SK-N-SH (cell line): ENCODE measurements around the gene FGF4. TPM values are rescaled to one million over a fixed set of nuclear protein-coding genes. Genes with fewer than 3 reads are reported as not detected.

Experiments used
- CTCF ChIA-PET: fragments of 300-600, 350-600 bp; formaldehyde crosslinking; extraction: SDS; loops from one replicate; lab custom pipeline; 2021; lab: Yijun Ruan, JAX
- POLR2A ChIA-PET: fragments of 350-600 bp; sonication (Branson Sonifier 250); formaldehyde crosslinking; extraction: SDS; loops from one replicate; lab custom pipeline; 2020; ENCODE audit warnings: antibody characterized with exemption, inconsistent platforms; lab: Yijun Ruan, JAX
- DNase-seq: peaks from one replicate; pipeline ENCODE4 v3.0.0; 2012
- H2AFZ ChIP-seq: fragments of 200-600 bp; sonication (generic); 2 replicates; pipeline ENCODE4 v1.8.1; 2016; ENCODE audit warnings: antibody characterized with exemption, mild to moderate bottlenecking, low read depth
- H3F3A ChIP-seq: fragments of 200-600 bp; sonication (generic); replicated peaks from 2 replicates; pipeline ENCODE3; 2016; ENCODE audit warnings: antibody characterized with exemption, mild to moderate bottlenecking; ENCODE audit not compliant: insufficient read depth
- H3K27ac ChIP-seq, 2 experiments: fragments of 200-500 bp in 1 of 2; fragments of 200-600 bp in 1 of 2; sonication (Bioruptor generic) in 1 of 2; sonication (generic), shearing (Covaris generic) in 1 of 2; 2 replicates each; pipeline versions ENCODE4 v1.5.1 to v1.6.1; 2014 to 2016; ENCODE audit warnings: low read depth in 2 of 2, inconsistent platforms in 1 of 2, low read length in 1 of 2, mild to moderate bottlenecking in 1 of 2, mixed read lengths in 1 of 2
- H3K27me3 ChIP-seq: fragments of 200-600 bp; sonication (generic), shearing (Covaris generic); 2 replicates; pipeline ENCODE4 v1.6.1; 2016; ENCODE audit warnings: mixed run types; ENCODE audit not compliant: insufficient read depth
- H3K36me3 ChIP-seq, 2 experiments: fragments of 200-500 bp in 1 of 2; fragments of 200-600 bp in 1 of 2; sonication (Bioruptor generic) in 1 of 2; sonication (generic) in 1 of 2; replicated peaks in 1 of 2; 2 replicates each; pipeline versions ENCODE3 to v1.5.1; 2014 to 2016; ENCODE audit warnings: low read length in 1 of 2, mild to moderate bottlenecking in 1 of 2; ENCODE audit not compliant: insufficient read depth in 2 of 2, control insufficient read depth in 1 of 2
- H3K4me1 ChIP-seq, 2 experiments: fragments of 200-500 bp in 1 of 2; fragments of 200-600 bp in 1 of 2; sonication (Bioruptor generic) in 1 of 2; sonication (generic), shearing (Covaris generic) in 1 of 2; 2 replicates each; pipeline versions ENCODE4 v1.5.1 to v1.6.1; 2014 to 2016; ENCODE audit warnings: low read depth in 1 of 2, low read length in 1 of 2, mixed run types in 1 of 2; ENCODE audit not compliant: insufficient read depth in 2 of 2, control insufficient read depth in 1 of 2
- H3K4me2 ChIP-seq: fragments of 200-600 bp; sonication (generic), shearing (Covaris generic); 2 replicates; pipeline ENCODE4 v1.6.1; 2017; ENCODE audit warnings: mixed run types
- H3K4me3 ChIP-seq, 2 experiments: fragments of 200-500 bp in 1 of 2; fragments of 200-600 bp in 1 of 2; sonication (Bioruptor generic) in 1 of 2; sonication (generic), shearing (Covaris generic) in 1 of 2; 2 replicates each; pipeline versions ENCODE4 v1.5.1 to v1.8.1; 2014 to 2016; ENCODE audit warnings: low read depth in 2 of 2, inconsistent platforms in 1 of 2, low read length in 1 of 2, mild to moderate bottlenecking in 1 of 2, mixed read lengths in 1 of 2, moderate library complexity in 1 of 2
- H3K79me2 ChIP-seq: fragments of 200-600 bp; sonication (generic); 2 replicates; pipeline ENCODE4 v1.8.1; 2017; ENCODE audit warnings: mild to moderate bottlenecking; ENCODE audit not compliant: insufficient read depth
- H3K9ac ChIP-seq: fragments of 200-600 bp; sonication (generic); 2 replicates; pipeline ENCODE4 v1.6.1; 2017; ENCODE audit warnings: mixed run types
- H3K9me2 ChIP-seq: fragments of 200-600 bp; sonication (generic); 2 replicates; pipeline ENCODE4 v1.6.1; 2017; ENCODE audit warnings: mixed run types
- H3K9me3 ChIP-seq: fragments of 200-600 bp; sonication (generic); 2 replicates; pipeline ENCODE4 v1.6.1; 2017; ENCODE audit warnings: mixed run types, mild to moderate bottlenecking, moderate library complexity
- H4K20me1 ChIP-seq: fragments of 200-600 bp; sonication (generic); 2 replicates; pipeline ENCODE4 v1.6.1; 2017; ENCODE audit warnings: mild to moderate bottlenecking, mixed run types; ENCODE audit not compliant: insufficient read depth
- NRF1 ChIP-seq: IDR thresholded peaks from 2 replicates; pipeline ENCODE4 v1.6.1; 2012; ENCODE audit warnings: low read depth, mild to moderate bottlenecking, low read length
- RAD21 ChIP-seq: IDR thresholded peaks from 2 replicates; pipeline ENCODE4 v1.6.1; 2012; ENCODE audit warnings: mild to moderate bottlenecking, low read length
- RFX5 ChIP-seq: IDR thresholded peaks from 2 replicates; pipeline ENCODE4 v1.6.1; 2012; ENCODE audit warnings: mild to moderate bottlenecking, improper control_type of control experiment, low read length
- SMC3 ChIP-seq: IDR thresholded peaks from 2 replicates; pipeline ENCODE4 v1.6.1; 2012; ENCODE audit warnings: low read depth, low read length, improper control_type of control experiment
- TEAD4 ChIP-seq: IDR thresholded peaks from 2 replicates; pipeline ENCODE4 v1.4.0; 2012; ENCODE audit warnings: mild to moderate bottlenecking, borderline replicate concordance; ENCODE audit not compliant: insufficient read depth
- WGBS: methylation state at CpG from one replicate; pipeline ENCODE4 v1.1.6; 2017; ENCODE audit warnings: low lambda C conversion rate; 5-methylcytosine and 5-hydroxymethylcytosine counted together
- polyA plus RNA-seq, 3 experiments: library from polyadenylated mRNA; depleted of rRNA; stranded (reverse); fragments of >200 nt; gene quantifications; 2 replicates each; pipeline ENCODE4 v1.2.3, GENCODE V29; 2012
- TF ChIP-seq, protein P1 (sequence below): fragments of 200-600 bp; sonication (generic); IDR thresholded peaks from 2 replicates; pipeline ENCODE4 v1.6.1; 2017; ENCODE audit warnings: antibody characterized with exemption, mild to moderate bottlenecking, moderate library complexity
- TF ChIP-seq, protein P2 (sequence below): IDR thresholded peaks from 2 replicates; pipeline ENCODE4 v1.4.0; 2012; ENCODE audit warnings: low read depth, borderline replicate concordance
- TF ChIP-seq, protein P3 (sequence below): fragments of 150-350 bp; IDR thresholded peaks from 2 replicates; pipeline ENCODE4 v1.6.1; 2016; ENCODE audit warnings: mild to moderate bottlenecking, low read depth, low read length

The FGF4 gene
- polyA plus RNA-seq, 1 of the 3 experiments (the other 2 are of a cell fraction): not detected

DNA sequence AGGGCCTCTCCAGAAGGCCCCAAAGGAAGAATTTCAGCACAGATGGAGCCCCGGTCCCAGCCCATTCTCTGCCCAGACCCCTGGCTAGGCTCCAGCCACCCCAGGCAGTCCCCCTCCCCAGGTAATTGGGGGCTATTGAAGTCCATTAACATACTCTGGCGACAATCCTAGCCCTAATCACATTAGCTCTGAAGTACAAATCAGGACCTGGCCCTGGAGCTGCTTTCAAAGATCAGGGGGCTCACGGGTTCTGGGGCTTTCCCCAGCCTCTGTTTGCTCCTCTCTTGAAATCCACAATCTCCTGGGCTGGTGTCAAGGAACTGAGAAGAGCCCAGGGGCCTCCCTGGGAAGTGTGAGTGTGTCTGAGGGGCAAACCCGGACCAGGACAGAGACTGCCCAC lies 22.3 kb downstream of the FGF4 start (continued):
- TF ChIP-seq, protein P1, sequence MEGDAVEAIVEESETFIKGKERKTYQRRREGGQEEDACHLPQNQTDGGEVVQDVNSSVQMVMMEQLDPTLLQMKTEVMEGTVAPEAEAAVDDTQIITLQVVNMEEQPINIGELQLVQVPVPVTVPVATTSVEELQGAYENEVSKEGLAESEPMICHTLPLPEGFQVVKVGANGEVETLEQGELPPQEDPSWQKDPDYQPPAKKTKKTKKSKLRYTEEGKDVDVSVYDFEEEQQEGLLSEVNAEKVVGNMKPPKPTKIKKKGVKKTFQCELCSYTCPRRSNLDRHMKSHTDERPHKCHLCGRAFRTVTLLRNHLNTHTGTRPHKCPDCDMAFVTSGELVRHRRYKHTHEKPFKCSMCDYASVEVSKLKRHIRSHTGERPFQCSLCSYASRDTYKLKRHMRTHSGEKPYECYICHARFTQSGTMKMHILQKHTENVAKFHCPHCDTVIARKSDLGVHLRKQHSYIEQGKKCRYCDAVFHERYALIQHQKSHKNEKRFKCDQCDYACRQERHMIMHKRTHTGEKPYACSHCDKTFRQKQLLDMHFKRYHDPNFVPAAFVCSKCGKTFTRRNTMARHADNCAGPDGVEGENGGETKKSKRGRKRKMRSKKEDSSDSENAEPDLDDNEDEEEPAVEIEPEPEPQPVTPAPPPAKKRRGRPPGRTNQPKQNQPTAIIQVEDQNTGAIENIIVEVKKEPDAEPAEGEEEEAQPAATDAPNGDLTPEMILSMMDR: no peak
- no peak for TF ChIP-seq RFX5
- TF ChIP-seq, all 33 proteins: peak for 0

DNA sequence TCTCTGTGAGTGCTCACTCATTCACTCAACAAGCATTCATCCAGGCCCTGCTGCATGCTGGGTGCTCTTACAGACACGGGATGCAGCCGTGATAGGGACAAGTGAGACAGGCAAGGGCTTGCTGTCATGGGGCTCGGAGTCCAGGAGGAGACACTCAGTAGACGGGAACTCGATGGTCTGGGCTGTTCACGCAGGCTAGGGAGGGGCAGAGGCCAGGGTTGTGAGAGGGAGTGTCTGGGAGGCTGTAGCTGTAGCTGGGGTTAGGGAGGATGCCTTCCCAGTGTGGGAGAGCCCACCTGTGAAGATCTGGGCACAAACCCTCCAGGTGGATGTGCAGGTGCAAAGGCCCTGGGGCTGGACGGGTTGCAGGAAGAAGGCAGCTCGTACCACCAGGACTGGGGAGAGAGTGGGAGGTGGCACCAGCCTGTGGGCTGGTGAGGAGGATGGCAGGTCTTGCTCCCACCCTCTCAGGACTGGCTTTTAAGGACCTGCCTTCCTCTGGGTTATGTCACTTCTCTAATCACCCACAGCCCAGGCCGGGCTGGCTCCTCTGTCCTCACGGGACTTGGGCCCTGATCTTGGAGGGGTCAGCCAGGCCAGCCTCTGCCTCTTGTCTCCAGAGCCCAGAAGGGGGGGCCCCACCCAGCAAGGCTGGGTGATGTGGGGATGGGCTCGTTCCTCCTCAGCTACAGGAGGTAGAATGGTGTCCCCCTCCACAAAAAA lies 24.1 kb downstream of the FGF4 start:
- ChIA-PET CTCF (no interaction called here), POLR2A (no interaction called here)
- H3K9ac ChIP-seq: no peak overlapping the region
- TF ChIP-seq, protein P2, sequence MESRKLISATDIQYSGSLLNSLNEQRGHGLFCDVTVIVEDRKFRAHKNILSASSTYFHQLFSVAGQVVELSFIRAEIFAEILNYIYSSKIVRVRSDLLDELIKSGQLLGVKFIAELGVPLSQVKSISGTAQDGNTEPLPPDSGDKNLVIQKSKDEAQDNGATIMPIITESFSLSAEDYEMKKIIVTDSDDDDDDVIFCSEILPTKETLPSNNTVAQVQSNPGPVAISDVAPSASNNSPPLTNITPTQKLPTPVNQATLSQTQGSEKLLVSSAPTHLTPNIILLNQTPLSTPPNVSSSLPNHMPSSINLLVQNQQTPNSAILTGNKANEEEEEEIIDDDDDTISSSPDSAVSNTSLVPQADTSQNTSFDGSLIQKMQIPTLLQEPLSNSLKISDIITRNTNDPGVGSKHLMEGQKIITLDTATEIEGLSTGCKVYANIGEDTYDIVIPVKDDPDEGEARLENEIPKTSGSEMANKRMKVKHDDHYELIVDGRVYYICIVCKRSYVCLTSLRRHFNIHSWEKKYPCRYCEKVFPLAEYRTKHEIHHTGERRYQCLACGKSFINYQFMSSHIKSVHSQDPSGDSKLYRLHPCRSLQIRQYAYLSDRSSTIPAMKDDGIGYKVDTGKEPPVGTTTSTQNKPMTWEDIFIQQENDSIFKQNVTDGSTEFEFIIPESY: no peak
- no peak for TF ChIP-seq TEAD4
- TF ChIP-seq NRF1: no peak
- TF ChIP-seq SMC3: no peak
- no peak for TF ChIP-seq RAD21
- TF ChIP-seq, protein P1: no peak
- TF ChIP-seq, protein P3, sequence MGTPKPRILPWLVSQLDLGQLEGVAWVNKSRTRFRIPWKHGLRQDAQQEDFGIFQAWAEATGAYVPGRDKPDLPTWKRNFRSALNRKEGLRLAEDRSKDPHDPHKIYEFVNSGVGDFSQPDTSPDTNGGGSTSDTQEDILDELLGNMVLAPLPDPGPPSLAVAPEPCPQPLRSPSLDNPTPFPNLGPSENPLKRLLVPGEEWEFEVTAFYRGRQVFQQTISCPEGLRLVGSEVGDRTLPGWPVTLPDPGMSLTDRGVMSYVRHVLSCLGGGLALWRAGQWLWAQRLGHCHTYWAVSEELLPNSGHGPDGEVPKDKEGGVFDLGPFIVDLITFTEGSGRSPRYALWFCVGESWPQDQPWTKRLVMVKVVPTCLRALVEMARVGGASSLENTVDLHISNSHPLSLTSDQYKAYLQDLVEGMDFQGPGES: no peak
- no peaks in the 10 kb centered on the region for H3K36me3 ChIP-seq
- no peaks in the 10 kb centered on the region for H3K9me2 ChIP-seq
- no peak for DNase-seq
- H3K4me2 ChIP-seq: no peak overlapping the region
- no peaks in the 10 kb centered on the region for H3K27me3 ChIP-seq
- whole genome bisulfite sequencing: 50% methylated on average over 7 of the region's 11 CpGs
- peaks cover 0 to 4% of the 10 kb centered on the region in 2 experiments; a peak in 1 of 4 replicates for H3K4me1 ChIP-seq
- no peaks in the 10 kb centered on the region for H4K20me1 ChIP-seq
- H3F3A ChIP-seq: no peaks in the 10 kb centered on the region
- no peak overlapping the region for H3K27ac ChIP-seq
- H2AFZ ChIP-seq: no peak overlapping the region
- H3K9me3 ChIP-seq: no peaks in the 10 kb centered on the region
- H3K4me3 ChIP-seq: no peak overlapping the region
- H3K79me2 ChIP-seq: no peaks in the 10 kb centered on the region
